Activated CD4-positive, CD25-positive, alpha-beta regulatory T cell treated with anti-CD3 and anti-CD28 coated beads, Interleukin-2, amount 50 U/mL, for 24 hours (primary cell): ENCODE results near the gene VWCE.
"Not testable (repeated sequence)": the region's sequence is repeated elsewhere in the genome, so short reads cannot be mapped to it uniquely, and the experiment has no call there.

Experiments
- ATAC-seq, 2 donors: fragments of 150-1000 bp; cut with Tn5 transposase; one replicate each; pipeline ENCODE4 v1.10.0; 2021; ENCODE audit warnings: mild to moderate bottlenecking in 1 of 2, moderate library complexity in 1 of 2

VWCE gene

DNA sequence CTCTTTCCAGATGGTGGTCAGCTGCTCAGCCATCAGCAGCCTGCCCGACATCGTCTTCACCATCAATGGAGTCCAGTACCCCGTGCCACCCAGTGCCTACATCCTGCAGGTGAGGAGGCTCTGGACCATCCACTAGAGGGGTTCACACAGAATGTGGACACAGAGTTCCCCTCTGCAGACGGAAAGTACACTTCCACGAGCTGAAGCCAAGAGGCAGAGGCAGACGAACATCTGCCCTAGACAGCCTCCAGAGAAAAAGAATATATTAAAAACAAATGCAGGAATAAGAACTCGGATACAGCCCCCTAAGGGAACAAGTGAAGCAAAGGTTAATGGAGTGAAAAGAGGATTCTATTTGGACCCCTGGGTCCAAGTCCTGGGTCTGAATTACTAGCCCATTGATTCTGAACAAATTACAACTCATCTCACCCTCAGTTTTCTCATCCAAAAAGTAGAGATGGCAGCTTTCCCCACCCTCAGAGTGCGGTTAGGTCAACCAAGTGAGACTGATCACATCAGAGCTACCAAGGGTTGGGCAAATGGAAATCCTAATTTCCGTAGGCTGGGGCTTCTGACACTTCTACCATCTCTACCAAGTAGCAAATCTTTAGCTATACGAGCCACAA, 83.7 kb downstream of the VWCE start:
- not testable (repeated sequence) for ATAC-seq

DNA sequence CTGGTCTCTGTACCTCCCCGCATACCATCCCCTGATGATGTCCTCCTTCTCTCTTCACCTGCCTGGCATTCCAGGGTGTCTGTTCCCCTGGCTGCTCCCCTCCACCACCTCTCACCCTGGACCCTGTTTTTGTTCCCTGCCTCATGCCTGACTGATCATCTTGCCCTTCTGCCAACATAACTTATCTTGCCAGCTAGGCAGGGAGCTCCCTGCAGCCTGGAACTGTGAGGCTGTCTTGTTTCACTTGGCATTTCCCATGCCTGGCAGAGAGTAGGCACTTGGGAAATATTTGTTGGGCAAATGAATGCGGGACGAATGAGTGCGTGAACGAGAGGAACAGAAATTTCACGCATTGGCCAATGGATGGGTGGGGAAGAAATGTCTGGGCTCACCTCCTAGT, 84.5 kb downstream of the VWCE start:
- ATAC-seq: not testable (repeated sequence)
